Measurements from ENCODE around the gene NCOA3.

Gene NCOA3

GRCh38 chr20:47479093-47479492 lies 22.6 kb upstream of the NCOA3 start:
- Histone ChIP-seq H3K27ac (ENCODE audit: low read depth, low read length) (no peak overlapping the region), H3K27me3 (ENCODE audit: control insufficient read depth, insufficient read depth, low read length) (no peaks in the 10 kb centered on the region), H3K4me3 (ENCODE audit: low read depth, low read length) (no peak overlapping the region), H3K4me1 (ENCODE audit: control insufficient read depth, insufficient read depth, low read length) (no peaks in the 10 kb centered on the region), H3K36me3 (ENCODE audit: control insufficient read depth, insufficient read depth, low read length) (no peaks in the 10 kb centered on the region), H3K9me3 (ENCODE audit: control insufficient read depth, insufficient read depth, low read depth, low read length) (no peaks in the 10 kb centered on the region), H3K9ac (ENCODE audit: low read length) (no peak overlapping the region)

GRCh38 chr20:47479506-47479905 lies 22.2 kb upstream of the NCOA3 start:
- no peak overlapping the region for H3K9ac ChIP-seq (ENCODE audit: low read length)
- no peaks in the 10 kb centered on the region for H3K9me3 ChIP-seq (ENCODE audit: control insufficient read depth, insufficient read depth, low read depth, low read length)
- no peak overlapping the region for H3K4me3 ChIP-seq (ENCODE audit: low read depth, low read length)
- H3K27ac ChIP-seq (ENCODE audit: low read depth, low read length): no peak overlapping the region
- H3K4me1 ChIP-seq (ENCODE audit: control insufficient read depth, insufficient read depth, low read length): no peaks in the 10 kb centered on the region
- H3K36me3 ChIP-seq (ENCODE audit: control insufficient read depth, insufficient read depth, low read length): no peaks in the 10 kb centered on the region
- no peaks in the 10 kb centered on the region for H3K27me3 ChIP-seq (ENCODE audit: control insufficient read depth, insufficient read depth, low read length)

- Histone ChIP-seq H3K27me3 (ENCODE audit: control insufficient read depth, insufficient read depth, low read length) (no peaks in the 10 kb centered on the region), H3K9me3 (ENCODE audit: control insufficient read depth, insufficient read depth, low read depth, low read length) (no peaks in the 10 kb centered on the region), H3K9ac (ENCODE audit: low read length) (no peak overlapping the region), H3K27ac (ENCODE audit: low read depth, low read length) (no peak overlapping the region), H3K36me3 (ENCODE audit: control insufficient read depth, insufficient read depth, low read length) (no peaks in the 10 kb centered on the region), H3K4me1 (ENCODE audit: control insufficient read depth, insufficient read depth, low read length) (no peaks in the 10 kb centered on the region), H3K4me3 (ENCODE audit: low read depth, low read length) (no peak overlapping the region)
These were observed 21.4 kb upstream of the NCOA3 start for GRCh38 chr20:47480239-47480638.

GRCh38 chr20:47480705-47481104 lies 21.0 kb upstream of the NCOA3 start:
- Histone ChIP-seq H3K4me1 (ENCODE audit: control insufficient read depth, insufficient read depth, low read length) (no peaks in the 10 kb centered on the region), H3K27me3 (ENCODE audit: control insufficient read depth, insufficient read depth, low read length) (no peaks in the 10 kb centered on the region), H3K9me3 (ENCODE audit: control insufficient read depth, insufficient read depth, low read depth, low read length) (no peaks in the 10 kb centered on the region), H3K9ac (ENCODE audit: low read length) (no peak overlapping the region), H3K27ac (ENCODE audit: low read depth, low read length) (no peak overlapping the region), H3K36me3 (ENCODE audit: control insufficient read depth, insufficient read depth, low read length) (no peaks in the 10 kb centered on the region), H3K4me3 (ENCODE audit: low read depth, low read length) (no peak overlapping the region)

- Histone ChIP-seq H3K36me3 (ENCODE audit: control insufficient read depth, insufficient read depth, low read length) (no peaks in the 10 kb centered on the region), H3K9ac (ENCODE audit: low read length) (no peak overlapping the region), H3K27ac (ENCODE audit: low read depth, low read length) (no peak overlapping the region), H3K9me3 (ENCODE audit: control insufficient read depth, insufficient read depth, low read depth, low read length) (no peaks in the 10 kb centered on the region), H3K27me3 (ENCODE audit: control insufficient read depth, insufficient read depth, low read length) (no peaks in the 10 kb centered on the region), H3K4me1 (ENCODE audit: control insufficient read depth, insufficient read depth, low read length) (no peaks in the 10 kb centered on the region), H3K4me3 (ENCODE audit: low read depth, low read length) (no peak overlapping the region)
These were observed 20.1 kb upstream of the NCOA3 start for GRCh38 chr20:47481330-47482216.

- Histone ChIP-seq H3K9ac (ENCODE audit: low read length) (no peak overlapping the region), H3K4me3 (ENCODE audit: low read depth, low read length) (no peak overlapping the region), H3K9me3 (ENCODE audit: control insufficient read depth, insufficient read depth, low read depth, low read length) (no peaks in the 10 kb centered on the region)
These were observed 19.0 kb upstream of the NCOA3 start for GRCh38 chr20:47482705-47483104.

GRCh38 chr20:47484303-47484702 lies 17.4 kb upstream of the NCOA3 start:
- Histone ChIP-seq H3K4me1 (ENCODE audit: control insufficient read depth, insufficient read depth, low read length) (0 out of 2 replicates have a peak, but pooled peaks cover 3% of the 10 kb centered on the region), H3K9me3 (ENCODE audit: control insufficient read depth, insufficient read depth, low read depth, low read length) (no peaks in the 10 kb centered on the region), H3K27ac (ENCODE audit: low read depth, low read length) (no peak overlapping the region), H3K27me3 (ENCODE audit: control insufficient read depth, insufficient read depth, low read length) (no peaks in the 10 kb centered on the region), H3K4me3 (ENCODE audit: low read depth, low read length) (no peak overlapping the region), H3K36me3 (ENCODE audit: control insufficient read depth, insufficient read depth, low read length) (no peaks in the 10 kb centered on the region), H3K9ac (ENCODE audit: low read length) (no peak overlapping the region)

More at GRCh38 chr20:47482705-47483104, 19.0 kb upstream of the NCOA3 start:
- Histone ChIP-seq H3K4me1 (ENCODE audit: control insufficient read depth, insufficient read depth, low read length) (0 out of 2 replicates have a peak, but pooled peaks cover 3% of the 10 kb centered on the region), H3K36me3 (ENCODE audit: control insufficient read depth, insufficient read depth, low read length) (no peaks in the 10 kb centered on the region), H3K27ac (ENCODE audit: low read depth, low read length) (no peak overlapping the region), H3K27me3 (ENCODE audit: control insufficient read depth, insufficient read depth, low read length) (no peaks in the 10 kb centered on the region)

- no peak overlapping the region for H3K27ac ChIP-seq (ENCODE audit: low read depth, low read length)
- no peak overlapping the region for H3K9ac ChIP-seq (ENCODE audit: low read length)
- H3K27me3 ChIP-seq (ENCODE audit: control insufficient read depth, insufficient read depth, low read length): no peaks in the 10 kb centered on the region
- no peaks in the 10 kb centered on the region for H3K36me3 ChIP-seq (ENCODE audit: control insufficient read depth, insufficient read depth, low read length)
- H3K4me3 ChIP-seq (ENCODE audit: low read depth, low read length): no peak overlapping the region
- no peaks in the 10 kb centered on the region for H3K9me3 ChIP-seq (ENCODE audit: control insufficient read depth, insufficient read depth, low read depth, low read length)
- H3K4me1 ChIP-seq (ENCODE audit: control insufficient read depth, insufficient read depth, low read length): 0 out of 2 replicates have a peak, but pooled peaks cover 3% of the 10 kb centered on the region
These were observed 14.3 kb upstream of the NCOA3 start for GRCh38 chr20:47487175-47487917.

GRCh38 chr20:47489448-47489872 lies 12.2 kb upstream of the NCOA3 start:
- Histone ChIP-seq H3K36me3 (ENCODE audit: control insufficient read depth, insufficient read depth, low read length) (no peaks in the 10 kb centered on the region), H3K27ac (ENCODE audit: low read depth, low read length) (no peak overlapping the region), H3K9ac (ENCODE audit: low read length) (no peak overlapping the region), H3K27me3 (ENCODE audit: control insufficient read depth, insufficient read depth, low read length) (no peaks in the 10 kb centered on the region), H3K4me3 (ENCODE audit: low read depth, low read length) (no peak overlapping the region), H3K9me3 (ENCODE audit: control insufficient read depth, insufficient read depth, low read depth, low read length) (no peaks in the 10 kb centered on the region), H3K4me1 (ENCODE audit: control insufficient read depth, insufficient read depth, low read length) (peaks cover 14% of the 10 kb centered on the region)

GRCh38 chr20:47490795-47491194 lies 10.9 kb upstream of the NCOA3 start:
- no peaks in the 10 kb centered on the region for H3K36me3 ChIP-seq (ENCODE audit: control insufficient read depth, insufficient read depth, low read length)
- no peak overlapping the region for H3K27ac ChIP-seq (ENCODE audit: low read depth, low read length)
- H3K9ac ChIP-seq (ENCODE audit: low read length): no peak overlapping the region
- H3K4me1 ChIP-seq (ENCODE audit: control insufficient read depth, insufficient read depth, low read length): peaks cover 14% of the 10 kb centered on the region
- no peak overlapping the region for H3K4me3 ChIP-seq (ENCODE audit: low read depth, low read length)
- no peaks in the 10 kb centered on the region for H3K27me3 ChIP-seq (ENCODE audit: control insufficient read depth, insufficient read depth, low read length)
- H3K9me3 ChIP-seq (ENCODE audit: control insufficient read depth, insufficient read depth, low read depth, low read length): no peaks in the 10 kb centered on the region

GRCh38 chr20:47492284-47492683 lies 9.4 kb upstream of the NCOA3 start:
- Histone ChIP-seq H3K9ac (ENCODE audit: low read length) (no peak overlapping the region), H3K27ac (ENCODE audit: low read depth, low read length) (no peak overlapping the region), H3K4me1 (ENCODE audit: control insufficient read depth, insufficient read depth, low read length) (peaks cover 11% of the 10 kb centered on the region), H3K27me3 (ENCODE audit: control insufficient read depth, insufficient read depth, low read length) (no peaks in the 10 kb centered on the region), H3K4me3 (ENCODE audit: low read depth, low read length) (no peak overlapping the region), H3K36me3 (ENCODE audit: control insufficient read depth, insufficient read depth, low read length) (no peaks in the 10 kb centered on the region), H3K9me3 (ENCODE audit: control insufficient read depth, insufficient read depth, low read depth, low read length) (no peaks in the 10 kb centered on the region)
